HepG2 (cell line): ENCODE results near the gene CTSS.

ENCODE experiments used
- SIN3A ChIP-seq: IDR thresholded peaks from 2 replicates; pipeline ENCODE4 v1.6.1; 2011; ENCODE audit warnings: low read depth, mild to moderate bottlenecking, control low read depth, low read length, borderline replicate concordance
- ZMYM4 ChIP-seq: sonication (generic); formaldehyde crosslinking; IDR thresholded peaks from 2 replicates; pipeline ENCODE4 v1.8.1; 2023; ENCODE audit warnings: mild to moderate bottlenecking, missing genetic modification reagents
- ZNF337 ChIP-seq: sonication (generic); formaldehyde crosslinking; IDR thresholded peaks from 2 replicates; pipeline ENCODE4 v1.5.1; 2020; ENCODE audit warnings: missing genetic modification reagents, low read depth, mild to moderate bottlenecking, borderline replicate concordance
- TF ChIP-seq, protein P1 (sequence below): sonication (generic); formaldehyde crosslinking; IDR thresholded peaks from 2 replicates; pipeline ENCODE4 v1.4.0; 2020; ENCODE audit warnings: missing genetic modification reagents

DNA sequence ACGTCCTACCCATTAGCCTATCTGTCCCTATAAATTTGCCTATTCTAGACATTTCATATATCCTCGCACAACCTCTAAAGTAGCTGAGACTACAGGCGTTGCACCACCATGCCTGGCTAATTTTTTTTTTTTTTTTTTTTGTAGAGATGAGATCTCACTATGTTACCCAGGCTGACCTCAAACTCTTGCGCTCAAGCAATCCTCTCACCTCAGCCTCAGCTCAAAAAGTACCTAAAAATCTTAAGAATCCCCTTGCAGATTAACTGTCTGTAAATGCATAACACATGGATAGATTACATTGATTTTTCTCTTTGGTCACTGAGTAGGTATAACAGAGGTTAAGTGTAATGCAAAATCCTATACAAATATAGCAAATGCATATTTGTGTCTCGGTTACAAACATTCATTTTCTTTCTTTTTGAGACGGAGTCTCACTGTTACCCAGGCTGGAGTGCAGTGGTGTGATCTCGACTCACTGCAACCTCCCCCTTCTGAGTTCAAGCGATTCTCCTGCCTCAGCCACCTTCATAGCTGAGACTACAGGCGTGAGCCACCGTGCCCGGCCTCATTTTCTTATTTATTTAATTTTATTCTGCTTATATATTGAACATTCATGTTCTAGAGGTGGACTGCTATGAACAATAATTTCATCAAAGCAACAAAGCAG is 47.2 kb downstream of the CTSS start:
- TF ChIP-seq, protein P1, sequence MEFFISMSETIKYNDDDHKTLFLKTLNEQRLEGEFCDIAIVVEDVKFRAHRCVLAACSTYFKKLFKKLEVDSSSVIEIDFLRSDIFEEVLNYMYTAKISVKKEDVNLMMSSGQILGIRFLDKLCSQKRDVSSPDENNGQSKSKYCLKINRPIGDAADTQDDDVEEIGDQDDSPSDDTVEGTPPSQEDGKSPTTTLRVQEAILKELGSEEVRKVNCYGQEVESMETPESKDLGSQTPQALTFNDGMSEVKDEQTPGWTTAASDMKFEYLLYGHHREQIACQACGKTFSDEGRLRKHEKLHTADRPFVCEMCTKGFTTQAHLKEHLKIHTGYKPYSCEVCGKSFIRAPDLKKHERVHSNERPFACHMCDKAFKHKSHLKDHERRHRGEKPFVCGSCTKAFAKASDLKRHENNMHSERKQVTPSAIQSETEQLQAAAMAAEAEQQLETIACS (CRISPR knock-in tag), result no peak
- TF ChIP-seq SIN3A (no peak), ZNF337 (CRISPR knock-in tag) (no peak), ZMYM4 (CRISPR knock-in tag) (no peak)
